Measurements from ENCODE around the gene MYH1. TPM values are rescaled to one million over a fixed set of nuclear protein-coding genes. Genes with fewer than 3 reads are reported as not detected.

The MYH1 gene
- total RNA-seq (2022; extraction: Qiagen RNA extraction; ENCODE audit: low read depth): not detected in 5 replicates

DNA sequence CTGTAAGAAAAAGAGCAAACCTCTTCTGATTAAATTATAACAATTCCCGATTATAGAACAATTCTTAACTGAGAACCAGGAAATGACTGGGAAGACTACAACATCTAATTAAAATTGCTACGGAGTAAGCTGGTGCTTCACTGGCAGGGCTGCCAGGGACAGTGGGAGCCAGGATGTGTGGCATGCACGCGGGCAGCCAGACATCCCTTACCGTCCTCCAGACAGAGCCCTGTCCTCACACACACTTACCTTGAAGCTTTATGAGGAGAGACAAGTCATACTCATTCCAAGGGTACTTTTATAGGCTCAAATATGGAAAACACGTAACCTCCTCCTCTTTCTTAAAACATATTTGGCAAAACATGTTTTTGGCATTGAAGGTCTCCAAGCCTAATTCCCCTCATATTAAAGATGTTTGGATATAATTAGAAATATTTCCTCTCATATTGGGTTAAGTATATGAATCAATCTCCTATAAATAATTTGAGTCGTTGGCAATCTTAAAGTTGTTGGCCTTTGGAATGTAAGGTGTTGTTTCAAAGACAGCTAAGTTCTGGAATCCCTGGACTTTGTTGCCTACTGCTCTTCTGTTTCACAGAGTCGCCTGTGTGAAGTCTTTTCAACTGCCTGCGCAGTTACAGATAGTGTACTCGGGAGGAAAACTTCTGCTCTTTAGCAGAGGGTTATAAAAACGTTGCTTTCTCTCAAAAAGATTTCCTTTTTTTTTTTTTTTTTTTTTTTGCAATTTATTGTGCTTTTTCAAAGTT is at the start of gene MYH1:
Gene MYH1 (minus strand): TSS at position 272 of the 767 bp plus-strand sequence. CDS start 1,900 bp downstream, outside the sequence.

DNA sequence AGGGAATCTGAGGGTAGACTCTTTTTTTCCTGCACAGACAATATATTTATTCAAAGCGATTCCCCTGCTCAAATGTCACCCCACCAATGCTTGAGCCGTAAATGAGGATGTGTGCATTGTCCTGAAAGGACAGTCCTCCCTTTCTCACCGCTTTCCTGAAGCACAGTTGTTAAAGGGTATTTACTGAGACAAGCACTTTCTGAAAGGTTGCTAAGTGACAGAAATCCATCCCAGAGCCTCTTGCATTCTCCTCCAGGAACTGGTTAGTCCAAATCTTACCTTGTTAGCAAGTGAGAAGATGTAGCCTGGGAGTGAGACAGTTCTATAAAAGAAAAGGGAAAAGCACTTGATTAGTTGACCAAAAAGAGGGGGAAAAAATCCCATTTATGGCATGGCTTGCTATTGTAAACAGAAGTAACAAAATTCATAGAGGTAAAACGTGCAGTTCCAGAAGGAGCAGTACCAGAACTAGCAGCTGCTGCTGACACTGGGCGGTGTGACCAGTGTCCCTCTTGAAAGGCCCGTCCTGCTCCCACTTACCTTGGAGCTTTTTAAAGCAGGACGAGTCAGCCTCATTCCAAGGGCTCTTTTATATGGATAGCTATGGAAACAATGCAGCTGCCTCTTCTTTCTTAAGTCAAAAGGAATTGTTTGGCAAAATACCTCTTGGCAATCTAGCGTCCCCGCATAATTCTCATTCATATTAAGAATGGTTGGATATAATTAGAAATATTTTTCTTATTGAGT is 30.9 kb upstream of the MYH1 start, which contains the start of gene MYH2:
Gene MYH2 (minus strand): TSS at position 563 of the 747 bp plus-strand sequence. CDS start 1,738 bp downstream, outside the sequence.

DNA sequence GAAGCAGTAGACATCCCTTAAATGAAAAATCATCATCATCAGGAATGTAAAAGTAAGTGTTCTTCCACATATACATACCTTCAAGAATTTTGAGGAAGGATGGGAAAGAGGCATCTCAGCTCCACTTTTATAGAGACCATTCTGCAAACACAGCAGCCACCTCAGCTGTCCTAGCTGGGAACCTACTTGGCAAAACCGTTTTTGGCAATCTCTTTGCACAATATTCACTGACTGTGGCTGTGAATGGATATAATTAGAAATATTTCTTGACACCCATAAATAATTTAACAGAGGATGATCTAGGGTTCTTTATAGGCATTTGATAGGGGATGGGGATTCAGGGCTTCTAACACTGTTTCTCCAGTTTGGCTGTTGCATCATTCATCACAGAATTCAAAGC is 48.9 kb downstream of the MYH1 start, which contains the start of gene MYH4:
Gene MYH4 (minus strand): TSS at position 101 of the 400 bp plus-strand sequence. CDS start 2,814 bp downstream, outside the sequence.

Other genes starting within 250 kb of the MYH1 start
- gene MYH13, start 145.5 kb downstream of the MYH1 start, total RNA-seq (2022; extraction: Qiagen RNA extraction; ENCODE audit: low read depth): not detected in 5 replicates
- not detected in 5 replicates for gene MYH8, start 96.6 kb downstream of the MYH1 start, total RNA-seq (2022; extraction: Qiagen RNA extraction; ENCODE audit: low read depth)
- not detected in 5 replicates for gene MYH4, start 49.0 kb downstream of the MYH1 start, total RNA-seq (2022; extraction: Qiagen RNA extraction; ENCODE audit: low read depth)
- not detected in 5 replicates for gene MYH2, start 31.1 kb upstream of the MYH1 start, total RNA-seq (2022; extraction: Qiagen RNA extraction; ENCODE audit: low read depth)
- 0.50 to 1.6 TPM (median 1.1 TPM) in 5 replicates for gene MYH3, start 138.8 kb upstream of the MYH1 start, total RNA-seq (2022; extraction: Qiagen RNA extraction; ENCODE audit: low read depth)
- gene SCO1, start 179.0 kb upstream of the MYH1 start, total RNA-seq (2022; extraction: Qiagen RNA extraction; ENCODE audit: low read depth): 54.8 to 60.6 TPM (median 60.0 TPM) in 5 replicates
- 5.7 to 9.2 TPM (median 8.0 TPM) in 5 replicates for gene ADPRM, start 179.1 kb upstream of the MYH1 start, total RNA-seq (2022; extraction: Qiagen RNA extraction; ENCODE audit: low read depth)
- 2.1 to 3.4 TPM (median 2.9 TPM) in 5 replicates for gene TMEM220, start 211.5 kb upstream of the MYH1 start, total RNA-seq (2022; extraction: Qiagen RNA extraction; ENCODE audit: low read depth)

Data from A549 treated with RU486 at 1 μM for 4 hours (cell line).